Ectodermal cell (in vitro differentiated cells): ENCODE data around the gene STRADA.
"Not testable (repeated sequence)": the region's sequence is repeated elsewhere in the genome, so short reads cannot be mapped to it uniquely, and the experiment has no call there.

Source experiments
- H3K27ac ChIP-seq: 2 replicates; pipeline ENCODE4 v1.7.0; 2013; ENCODE audit warnings: mild to moderate bottlenecking, low read depth, low read length; ENCODE audit not compliant: insufficient read depth, poor library complexity, severe bottlenecking
- H3K27me3 ChIP-seq: 2 replicates; pipeline ENCODE4 v1.7.0; 2013; ENCODE audit warnings: mild to moderate bottlenecking, low read length; ENCODE audit not compliant: insufficient read depth, control insufficient read depth, poor library complexity, severe bottlenecking
- H3K36me3 ChIP-seq: one replicate; pipeline ENCODE4 v1.7.0; 2013; ENCODE audit warnings: low read length; ENCODE audit not compliant: control insufficient read depth, insufficient read depth
- H3K4me1 ChIP-seq: one replicate; pipeline ENCODE4 v1.7.0; 2013; ENCODE audit warnings: low read length; ENCODE audit not compliant: control insufficient read depth, insufficient read depth
- H3K4me3 ChIP-seq: 2 replicates; pipeline ENCODE4 v1.7.0; 2013; ENCODE audit warnings: low read depth, low read length, control low read depth; ENCODE audit not compliant: insufficient read depth
- H3K9me3 ChIP-seq: 2 replicates; pipeline ENCODE4 v1.7.0; 2013; ENCODE audit warnings: mild to moderate bottlenecking, low read length, moderate library complexity; ENCODE audit not compliant: control insufficient read depth
- WGBS, 2 experiments: methylation state at CpG; one replicate each; pipeline ENCODE4 v1.1.7; 2013; ENCODE audit warnings: missing lambda C conversion rate in 2 of 2; 5-methylcytosine and 5-hydroxymethylcytosine counted together

The STRADA gene

GRCh38 chr17:63754046-63754445, 12.4 kb upstream of the STRADA start:
- WGBS, 2 experiments: 97 to 98% methylated on average over 2 to 3 of the region's 3 CpGs
- peaks cover 32% of the 10 kb centered on the region for H3K36me3 ChIP-seq
- H3K4me3 ChIP-seq: no peak overlapping the region
- H3K9me3 ChIP-seq: no peaks in the 10 kb centered on the region
- no peaks in the 10 kb centered on the region for H3K4me1 ChIP-seq
- H3K27me3 ChIP-seq: no peaks in the 10 kb centered on the region
- no peak overlapping the region for H3K27ac ChIP-seq

- no peaks in the 10 kb centered on the region for H3K27me3 ChIP-seq
- no peak overlapping the region for H3K4me3 ChIP-seq
- WGBS, 2 experiments: 92 to 100% methylated on average over 1 of the region's 1 CpG
- H3K27ac ChIP-seq: no peak overlapping the region
- no peaks in the 10 kb centered on the region for H3K4me1 ChIP-seq
- H3K9me3 ChIP-seq: no peaks in the 10 kb centered on the region
- H3K36me3 ChIP-seq: peaks cover 27% of the 10 kb centered on the region
Observed at GRCh38 chr17:63753215-63753614, 11.6 kb upstream of the STRADA start.

GRCh38 chr17:63752707-63753106, 11.1 kb upstream of the STRADA start:
- peaks cover 27% of the 10 kb centered on the region for H3K36me3 ChIP-seq
- H3K27me3 ChIP-seq: no peaks in the 10 kb centered on the region
- no peaks in the 10 kb centered on the region for H3K9me3 ChIP-seq
- H3K4me1 ChIP-seq: no peaks in the 10 kb centered on the region
- H3K4me3 ChIP-seq: no peak overlapping the region
- 95 to 97% methylated on average over 1 of the region's 1 CpG for WGBS, 2 experiments
- H3K27ac ChIP-seq: no peak overlapping the region

GRCh38 chr17:63751806-63752205, 10.2 kb upstream of the STRADA start:
- Histone ChIP-seq H3K27ac (no peak overlapping the region), H3K27me3 (no peaks in the 10 kb centered on the region), H3K9me3 (no peaks in the 10 kb centered on the region), H3K4me3 (no peak overlapping the region), H3K36me3 (peaks cover 31% of the 10 kb centered on the region), H3K4me1 (no peaks in the 10 kb centered on the region)
- 93 to 96% methylated on average over 8 of the region's 8 CpGs for whole genome bisulfite sequencing, 2 experiments

GRCh38 chr17:63741143-63741407, 524 bp downstream of the STRADA start:
- Histone ChIP-seq H3K4me1 (peaks cover 3% of the 10 kb centered on the region), H3K9me3 (no peaks in the 10 kb centered on the region), H3K36me3 (no peaks in the 10 kb centered on the region), H3K27me3 (no peaks in the 10 kb centered on the region), H3K27ac (no peak overlapping the region), H3K4me3 (peak overlapping the region; percentile 77)
- WGBS, 2 experiments: 0% methylated on average over 14 of the region's 14 CpGs

GRCh38 chr17:63740464-63741142, 996 bp downstream of the STRADA start:
- H3K4me3 ChIP-seq: peak overlapping the region; percentile 77
- no peaks in the 10 kb centered on the region for H3K36me3 ChIP-seq
- H3K9me3 ChIP-seq: no peaks in the 10 kb centered on the region
- no peaks in the 10 kb centered on the region for H3K27me3 ChIP-seq
- H3K27ac ChIP-seq: no peak overlapping the region
- peaks cover 3% of the 10 kb centered on the region for H3K4me1 ChIP-seq
- 41 to 53% methylated on average over 8 to 12 of the region's 12 CpGs for WGBS, 2 experiments

- Histone ChIP-seq H3K27me3 (no peaks in the 10 kb centered on the region), H3K4me1 (peaks cover 3% of the 10 kb centered on the region), H3K36me3 (no peaks in the 10 kb centered on the region), H3K4me3 (no peak overlapping the region), H3K27ac (no peak overlapping the region), H3K9me3 (no peaks in the 10 kb centered on the region)
- WGBS, 2 experiments: 93% methylated on average over 8 of the region's 8 CpGs
Observed at GRCh38 chr17:63735691-63736090, 5.9 kb downstream of the STRADA start.

GRCh38 chr17:63722403-63722802, 19.2 kb downstream of the STRADA start:
- Histone ChIP-seq H3K27ac (no peak overlapping the region), H3K36me3 (peaks cover 3% of the 10 kb centered on the region), H3K4me1 (no peaks in the 10 kb centered on the region), H3K4me3 (no peak overlapping the region), H3K27me3 (no peaks in the 10 kb centered on the region), H3K9me3 (no peaks in the 10 kb centered on the region)
- WGBS, 2 experiments: 89 to 90% methylated on average over 2 of the region's 2 CpGs

GRCh38 chr17:63720194-63720593, 21.4 kb downstream of the STRADA start:
- not testable (repeated sequence) for H3K27me3 ChIP-seq, H3K36me3 ChIP-seq, H3K4me3 ChIP-seq, H3K27ac ChIP-seq, H3K4me1 ChIP-seq, H3K9me3 ChIP-seq
- WGBS, 2 experiments: 94% methylated on average over 5 of the region's 5 CpGs

- Histone ChIP-seq H3K4me1 (no peaks in the 10 kb centered on the region), H3K27me3 (no peaks in the 10 kb centered on the region), H3K9me3 (no peaks in the 10 kb centered on the region), H3K36me3 (peaks cover 3% of the 10 kb centered on the region), H3K27ac (no peak overlapping the region), H3K4me3 (no peak overlapping the region)
- 91 to 92% methylated on average over 5 of the region's 5 CpGs for WGBS, 2 experiments
Observed at GRCh38 chr17:63718988-63719387, 22.6 kb downstream of the STRADA start.

- peaks cover 15% of the 10 kb centered on the region for H3K36me3 ChIP-seq
- WGBS, 2 experiments: 93 to 95% methylated on average over 3 of the region's 3 CpGs
- no peaks in the 10 kb centered on the region for H3K4me1 ChIP-seq
Observed at GRCh38 chr17:63716426-63716825, 25.2 kb downstream of the STRADA start.

More at GRCh38 chr17:63716426-63716825, 25.2 kb downstream of the STRADA start:
- no peak overlapping the region for H3K27ac ChIP-seq
- H3K4me3 ChIP-seq: no peak overlapping the region
- H3K9me3 ChIP-seq: no peaks in the 10 kb centered on the region
- no peaks in the 10 kb centered on the region for H3K27me3 ChIP-seq
